HG03025 (cell line): ENCODE measurements around the gene PCSK2.

ENCODE experiments used
- ATAC-seq: cut with Tn5 transposase; IDR thresholded peaks from one replicate; pipeline ENCODE4 v1.9.1; 2021; ENCODE audit warnings: mild to moderate bottlenecking, moderate library complexity; ENCODE audit not compliant: unreplicated experiment, low FRiP score

The PCSK2 gene

GRCh38 chr20:17390655-17391054 lies 163.8 kb downstream of the PCSK2 start:
- no peak for ATAC-seq

- no peak for ATAC-seq
These were observed 164.4 kb downstream of the PCSK2 start for GRCh38 chr20:17391127-17391771.

- ATAC-seq, result no peak
These were observed 167.6 kb downstream of the PCSK2 start for GRCh38 chr20:17394411-17394810.

GRCh38 chr20:17395729-17396128 lies 168.9 kb downstream of the PCSK2 start:
- ATAC-seq, result no peak

GRCh38 chr20:17399303-17399985 lies 172.6 kb downstream of the PCSK2 start:
- ATAC-seq, result no peak

- no peak for ATAC-seq
These were observed 176.6 kb downstream of the PCSK2 start for GRCh38 chr20:17403461-17403860.

- no peak for ATAC-seq
These were observed 179.3 kb downstream of the PCSK2 start for GRCh38 chr20:17406051-17406590.

GRCh38 chr20:17407550-17407949 lies 180.7 kb downstream of the PCSK2 start:
- no peak for ATAC-seq

GRCh38 chr20:17417225-17417624 lies 190.4 kb downstream of the PCSK2 start:
- ATAC-seq, result no peak

- ATAC-seq, result no peak
These were observed 191.9 kb downstream of the PCSK2 start for GRCh38 chr20:17418737-17419136.

- ATAC-seq, result no peak
These were observed 192.7 kb downstream of the PCSK2 start for GRCh38 chr20:17419479-17420041.

GRCh38 chr20:17421493-17421892 lies 194.7 kb downstream of the PCSK2 start:
- ATAC-seq, result no peak

GRCh38 chr20:17423782-17424181 lies 196.9 kb downstream of the PCSK2 start:
- ATAC-seq, result no peak

- no peak for ATAC-seq
These were observed 200.8 kb downstream of the PCSK2 start for GRCh38 chr20:17427638-17428037.

- no peak for ATAC-seq
These were observed 203.5 kb downstream of the PCSK2 start for GRCh38 chr20:17430125-17430950.

- no peak for ATAC-seq
These were observed 205.0 kb downstream of the PCSK2 start for GRCh38 chr20:17431621-17432364.

GRCh38 chr20:17436664-17437063 lies 209.8 kb downstream of the PCSK2 start:
- ATAC-seq, result no peak

GRCh38 chr20:17437251-17437650 lies 210.4 kb downstream of the PCSK2 start:
- ATAC-seq, result no peak

- ATAC-seq, result no peak
These were observed 211.7 kb downstream of the PCSK2 start for GRCh38 chr20:17438436-17439039.
